Measurements from ENCODE around the gene IGF2.
"Not testable (repeated sequence)": the region's sequence is repeated elsewhere in the genome, so short reads cannot be mapped to it uniquely, and the experiment has no call there.

Gene IGF2

GRCh38 chr11:2136209-2136951, 2.8 kb downstream of the IGF2 start:
- no peak for DNase-seq

GRCh38 chr11:2135648-2136201, 3.5 kb downstream of the IGF2 start:
- no peak for DNase-seq

GRCh38 chr11:2135018-2135569, 4.1 kb downstream of the IGF2 start:
- DNase-seq: no peak

- DNase-seq: no peak
Measured at GRCh38 chr11:2134022-2135010, 4.9 kb downstream of the IGF2 start.

GRCh38 chr11:2133241-2134021, 5.8 kb downstream of the IGF2 start:
- DNase-seq: no peak

- no peak for DNase-seq
Measured at GRCh38 chr11:2132874-2133240, 6.3 kb downstream of the IGF2 start.

- no peak for DNase-seq
Measured at GRCh38 chr11:2132246-2132645, 6.9 kb downstream of the IGF2 start.

- no peak for DNase-seq
Measured at GRCh38 chr11:2131371-2132236, 7.6 kb downstream of the IGF2 start.

GRCh38 chr11:2130881-2131352, 8.3 kb downstream of the IGF2 start:
- DNase-seq: no peak

GRCh38 chr11:2129699-2130366, 9.4 kb downstream of the IGF2 start:
- DNase-seq: no peak

- no peak for DNase-seq
Measured at GRCh38 chr11:2129308-2129698, 9.9 kb downstream of the IGF2 start.

GRCh38 chr11:2128511-2129307, 10.5 kb downstream of the IGF2 start:
- DNase-seq: no peak

GRCh38 chr11:2128130-2128510, 11.1 kb downstream of the IGF2 start:
- DNase-seq: no peak

- DNase-seq: no peak
Measured at GRCh38 chr11:2127482-2128129, 11.6 kb downstream of the IGF2 start.

GRCh38 chr11:2126520-2127085, 12.6 kb downstream of the IGF2 start:
- DNase-seq: no peak

GRCh38 chr11:2124736-2125484, 14.3 kb downstream of the IGF2 start:
- not testable (repeated sequence) for DNase-seq

- no peak for DNase-seq
Measured at GRCh38 chr11:2123628-2123960, 15.6 kb downstream of the IGF2 start.

- DNase-seq: no peak
Measured at GRCh38 chr11:2122907-2123627, 16.1 kb downstream of the IGF2 start.
